Endodermal cell (in vitro differentiated cells): ENCODE measurements around the gene GREB1. TPM values are rescaled to one million over a fixed set of nuclear protein-coding genes. Genes with fewer than 3 reads are reported as not detected.

Experiments used
- DNase-seq: peaks from one replicate; pipeline ENCODE4 v3.0.0-alpha.2; 2017
- H3K27ac ChIP-seq: 2 replicates; pipeline ENCODE4 v1.5.1; 2013; ENCODE audit warnings: mild to moderate bottlenecking, low read depth, low read length, moderate library complexity
- H3K27me3 ChIP-seq: 2 replicates; pipeline ENCODE4 v1.6.1; 2013; ENCODE audit warnings: mild to moderate bottlenecking, low read length, moderate library complexity; ENCODE audit not compliant: insufficient read depth, control insufficient read depth, poor library complexity, severe bottlenecking
- H3K36me3 ChIP-seq: 2 replicates; pipeline ENCODE4 v1.7.0; 2013; ENCODE audit warnings: mild to moderate bottlenecking, low read length, moderate library complexity; ENCODE audit not compliant: control insufficient read depth, insufficient read depth
- H3K4me1 ChIP-seq: one replicate; pipeline ENCODE4 v1.7.0; 2013; ENCODE audit warnings: low read length; ENCODE audit not compliant: control insufficient read depth, insufficient read depth
- H3K4me3 ChIP-seq: 2 replicates; pipeline ENCODE4 v1.5.1; 2013; ENCODE audit warnings: mild to moderate bottlenecking, low read length, moderate library complexity
- H3K9ac ChIP-seq: 2 replicates; pipeline ENCODE4 v1.6.1; 2013; ENCODE audit warnings: mild to moderate bottlenecking, low read length, moderate library complexity; ENCODE audit not compliant: poor library complexity, severe bottlenecking; ENCODE audit errors: extremely low read depth
- H3K9me3 ChIP-seq: 2 replicates; pipeline ENCODE4 v1.6.1; 2013; ENCODE audit warnings: mild to moderate bottlenecking, low read length, moderate library complexity; ENCODE audit not compliant: control insufficient read depth
- H3K27ac Mint-ChIP-seq: 2 replicates; pipeline ENCODE4 v1.8.0; 2020; ENCODE audit warnings: mixed read lengths
- H3K27me3 Mint-ChIP-seq: 2 replicates; pipeline ENCODE4 v1.8.0; 2021; ENCODE audit warnings: mild to moderate bottlenecking, mixed read lengths; ENCODE audit not compliant: insufficient read depth
- H3K36me3 Mint-ChIP-seq: 2 replicates; pipeline ENCODE4 v1.8.0; 2020; ENCODE audit warnings: low read depth, mixed read lengths
- H3K4me1 Mint-ChIP-seq: 2 replicates; pipeline ENCODE4 v1.8.0; 2020; ENCODE audit warnings: mixed read lengths
- H3K4me3 Mint-ChIP-seq: 2 replicates; pipeline ENCODE4 v1.8.0; 2020; ENCODE audit warnings: mild to moderate bottlenecking, moderate library complexity, mixed read lengths
- H3K9me3 Mint-ChIP-seq: 2 replicates; pipeline ENCODE4 v1.8.0; 2020; ENCODE audit warnings: mild to moderate bottlenecking, mixed read lengths
- WGBS, 2 experiments: methylation state at CpG; one replicate each; pipeline versions ENCODE4 v1.1.5 to v1.1.7; 2013; ENCODE audit warnings: missing lambda C conversion rate in 2 of 2, mixed read lengths in 1 of 2; ENCODE audit not compliant: insufficient coverage in 1 of 2, insufficient read length in 1 of 2; 5-methylcytosine and 5-hydroxymethylcytosine counted together
- total RNA-seq, 2 donors: library from RNA; stranded (reverse); fragmentation: NEBNext Ultra II Directional in 1 of 2; extraction: Animal tissue kit (Norgen Biotek cat#: 25700) in 1 of 2; gene quantifications; 2 replicates in 1 of 2; 3 replicates in 1 of 2; pipeline ENCODE4 v1.2.1, GENCODE V29; 2021
- TF ChIP-seq, protein P1 (sequence below): fragments of 200-600 bp; sonication (generic); conservative IDR thresholded peaks from 2 replicates; pipeline ENCODE4 v1.5.0; 2021; ENCODE audit warnings: antibody characterized with exemption, mild to moderate bottlenecking

Gene GREB1
- total RNA-seq, 2 donors from 2014 or later: 86.4 to 106 TPM

DNA sequence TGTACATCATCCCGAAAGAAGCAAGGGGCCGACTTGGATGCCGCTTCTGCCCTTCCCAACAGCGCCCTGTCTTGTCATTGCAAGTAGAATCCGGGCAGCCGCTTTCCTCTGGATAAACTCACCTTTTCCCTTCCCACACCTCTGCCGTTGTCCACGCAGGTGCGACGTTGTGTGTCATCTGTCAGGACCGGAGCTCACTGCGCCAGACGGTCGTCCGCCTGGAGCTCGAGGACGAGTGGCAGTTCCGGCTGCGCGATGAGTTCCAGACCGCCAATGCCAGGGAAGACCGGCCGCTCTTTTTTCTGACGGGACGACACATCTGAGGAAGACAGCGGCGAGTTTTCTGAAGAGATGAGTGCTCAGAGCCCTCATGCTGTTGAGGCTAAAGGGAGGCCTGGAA is 106.3 kb downstream of the GREB1 start:
- H3K9me3 ChIP-seq: no peaks in the 10 kb centered on the region
- H3K4me3 ChIP-seq: no peak overlapping the region
- H3K4me1 ChIP-seq: no peaks in the 10 kb centered on the region
- no peaks in the 10 kb centered on the region for H3K27me3 ChIP-seq
- DNase-seq: no peak
- 96 to 97% methylated on average over 23 to 27 of the region's 27 CpGs for WGBS, 2 experiments
- TF ChIP-seq, protein P1, sequence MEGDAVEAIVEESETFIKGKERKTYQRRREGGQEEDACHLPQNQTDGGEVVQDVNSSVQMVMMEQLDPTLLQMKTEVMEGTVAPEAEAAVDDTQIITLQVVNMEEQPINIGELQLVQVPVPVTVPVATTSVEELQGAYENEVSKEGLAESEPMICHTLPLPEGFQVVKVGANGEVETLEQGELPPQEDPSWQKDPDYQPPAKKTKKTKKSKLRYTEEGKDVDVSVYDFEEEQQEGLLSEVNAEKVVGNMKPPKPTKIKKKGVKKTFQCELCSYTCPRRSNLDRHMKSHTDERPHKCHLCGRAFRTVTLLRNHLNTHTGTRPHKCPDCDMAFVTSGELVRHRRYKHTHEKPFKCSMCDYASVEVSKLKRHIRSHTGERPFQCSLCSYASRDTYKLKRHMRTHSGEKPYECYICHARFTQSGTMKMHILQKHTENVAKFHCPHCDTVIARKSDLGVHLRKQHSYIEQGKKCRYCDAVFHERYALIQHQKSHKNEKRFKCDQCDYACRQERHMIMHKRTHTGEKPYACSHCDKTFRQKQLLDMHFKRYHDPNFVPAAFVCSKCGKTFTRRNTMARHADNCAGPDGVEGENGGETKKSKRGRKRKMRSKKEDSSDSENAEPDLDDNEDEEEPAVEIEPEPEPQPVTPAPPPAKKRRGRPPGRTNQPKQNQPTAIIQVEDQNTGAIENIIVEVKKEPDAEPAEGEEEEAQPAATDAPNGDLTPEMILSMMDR: no peak
- peaks cover 88% of the 10 kb centered on the region for H3K36me3 ChIP-seq
- H3K36me3 Mint-ChIP-seq: peaks cover 77% of the 10 kb centered on the region
- H3K4me1 Mint-ChIP-seq: no peaks in the 10 kb centered on the region
- no peak overlapping the region for H3K27ac Mint-ChIP-seq
- H3K4me3 Mint-ChIP-seq: no peak overlapping the region
- no peak overlapping the region for H3K9ac ChIP-seq
- no peaks in the 10 kb centered on the region for H3K27me3 Mint-ChIP-seq
- H3K9me3 Mint-ChIP-seq: no peaks in the 10 kb centered on the region
- no peak overlapping the region for H3K27ac ChIP-seq

DNA sequence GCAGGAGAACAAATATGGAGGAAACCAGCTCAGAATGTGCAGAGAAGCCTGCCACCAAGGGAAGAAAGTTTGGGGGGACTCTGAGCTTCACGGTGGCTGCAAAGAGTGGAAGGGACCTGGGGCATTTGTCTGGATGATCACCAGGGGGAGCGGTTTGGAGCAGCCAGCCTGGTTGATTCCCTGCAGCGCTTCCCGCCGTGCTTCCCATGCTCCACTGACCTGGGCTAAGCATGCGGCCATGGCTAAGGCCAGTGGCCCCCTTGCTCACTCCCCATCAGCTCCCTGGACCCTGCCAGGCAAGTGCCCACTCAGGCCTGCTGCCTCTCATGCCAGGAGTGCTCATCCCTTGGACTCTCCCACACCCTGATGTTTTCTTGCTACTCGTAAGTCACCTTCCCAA is 109.1 kb downstream of the GREB1 start:
- peaks cover 64% of the 10 kb centered on the region for H3K36me3 ChIP-seq
- H3K4me1 ChIP-seq: no peaks in the 10 kb centered on the region
- Mint-ChIP-seq H3K27me3 (no peaks in the 10 kb centered on the region), H3K36me3 (peaks cover 60% of the 10 kb centered on the region), H3K9me3 (no peaks in the 10 kb centered on the region), H3K4me3 (no peak overlapping the region), H3K4me1 (no peaks in the 10 kb centered on the region), H3K27ac (no peak overlapping the region)
- no peak overlapping the region for H3K9ac ChIP-seq
- no peak for DNase-seq
- 91 to 100% methylated on average over 1 to 7 of the region's 7 CpGs for WGBS, 2 experiments
- no peak overlapping the region for H3K4me3 ChIP-seq
- H3K27me3 ChIP-seq: no peaks in the 10 kb centered on the region
- TF ChIP-seq, protein P1: peak; percentile 56
- no peak overlapping the region for H3K27ac ChIP-seq
- H3K9me3 ChIP-seq: no peaks in the 10 kb centered on the region

DNA sequence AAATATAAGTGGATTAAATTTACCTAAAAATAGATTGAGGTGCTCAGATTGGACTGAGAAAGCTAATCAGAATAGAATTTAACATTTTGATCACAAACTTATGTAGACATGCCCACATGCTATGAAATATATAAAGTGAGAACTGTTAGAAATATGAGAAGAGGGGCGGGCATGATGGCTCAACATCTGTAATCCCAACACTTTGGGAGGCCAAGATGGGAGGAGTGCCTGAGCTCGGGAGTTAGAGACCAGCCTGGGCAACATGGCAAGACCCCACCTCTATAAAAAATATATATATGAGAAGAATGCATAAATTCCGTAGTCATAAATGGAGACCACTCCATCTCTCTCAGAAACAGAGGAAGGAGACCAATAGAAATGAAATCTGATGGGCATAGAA is 110.4 kb downstream of the GREB1 start:
- TF ChIP-seq, protein P1: no peak
- 100% methylated on average over 1 of the region's 3 CpGs; no CpG with 5 or more reads in 1 of the 2 experiments for WGBS, 2 experiments
- Mint-ChIP-seq H3K27ac (no peak overlapping the region), H3K4me1 (no peaks in the 10 kb centered on the region), H3K4me3 (no peak overlapping the region), H3K27me3 (no peaks in the 10 kb centered on the region), H3K9me3 (no peaks in the 10 kb centered on the region), H3K36me3 (peaks cover 47% of the 10 kb centered on the region)
- no peak overlapping the region for H3K9ac ChIP-seq
- H3K36me3 ChIP-seq: peaks cover 54% of the 10 kb centered on the region
- H3K9me3 ChIP-seq: no peaks in the 10 kb centered on the region
- H3K27ac ChIP-seq: no peak overlapping the region
- DNase-seq: no peak
- no peaks in the 10 kb centered on the region for H3K27me3 ChIP-seq
- H3K4me3 ChIP-seq: no peak overlapping the region
- H3K4me1 ChIP-seq: no peaks in the 10 kb centered on the region
